CD4-positive, alpha-beta T cell (primary cell): Measurements from ENCODE around the gene DOCK4. TPM values are rescaled to one million over a fixed set of nuclear protein-coding genes. Genes with fewer than 3 reads are reported as not detected.

Experiments
- ATAC-seq: fragments of 200-7000 bp; cut with Tn5 transposase; one replicate; pipeline ENCODE4 v1.10.0; 2022; ENCODE audit warnings: mild to moderate bottlenecking; ENCODE audit not compliant: poor library complexity
- CTCF ChIA-PET: fragments of 350-600 bp; sonication (Branson Sonifier 250); formaldehyde crosslinking; loops from one replicate; lab custom pipeline; 2021; ENCODE audit warnings: antibody characterized with exemption, inconsistent platforms; lab: Charles Lee
- POLR2A ChIA-PET: fragments of 350-600 bp; sonication (Branson Sonifier 250); formaldehyde crosslinking; loops from one replicate; lab custom pipeline; 2021; ENCODE audit warnings: antibody characterized with exemption, inconsistent platforms; lab: Charles Lee
- DNase-seq, 14 experiments: peaks; one replicate each; pipeline ENCODE4 v3.0.0-alpha.2; 2013 to 2020; ENCODE audit warnings: mixed read lengths in 2 of 14
- H3K27ac ChIP-seq, 2 donors: one replicate each; pipeline versions ENCODE4 v1.5.1 to v1.7.0; 2013; ENCODE audit warnings: low read length in 2 of 2, low read depth in 1 of 2, mild to moderate bottlenecking in 1 of 2
- H3K27me3 ChIP-seq, 2 experiments: 1 replicate in 1 of 2; 2 replicates in 1 of 2; pipeline versions ENCODE4 v1.6.1 to v1.7.0; 2013; ENCODE audit warnings: low read length in 2 of 2, control low read depth in 1 of 2, mild to moderate bottlenecking in 1 of 2, moderate library complexity in 1 of 2; ENCODE audit not compliant: insufficient read depth in 2 of 2, control insufficient read depth in 1 of 2
- H3K36me3 ChIP-seq: one replicate; pipeline ENCODE4 v1.6.1; 2013; ENCODE audit warnings: low read length, control low read depth; ENCODE audit not compliant: insufficient read depth
- H3K4me1 ChIP-seq: one replicate; pipeline ENCODE4 v1.6.1; 2013; ENCODE audit warnings: low read length, control low read depth; ENCODE audit not compliant: insufficient read depth
- H3K4me3 ChIP-seq: one replicate; pipeline ENCODE4 v1.5.1; 2013; ENCODE audit warnings: mild to moderate bottlenecking, low read length, moderate library complexity
- H3K9me3 ChIP-seq, 2 experiments: 1 replicate in 1 of 2; 2 replicates in 1 of 2; pipeline versions ENCODE4 v1.6.1 to v1.7.0; 2013; ENCODE audit warnings: low read length in 2 of 2, mild to moderate bottlenecking in 2 of 2, control low read depth in 1 of 2, moderate library complexity in 1 of 2; ENCODE audit not compliant: control insufficient read depth in 1 of 2, insufficient read depth in 1 of 2
- H3K27ac Mint-ChIP-seq: one replicate; pipeline ENCODE4 v1.8.0; 2020; ENCODE audit warnings: mixed read lengths
- H3K27me3 Mint-ChIP-seq: one replicate; pipeline ENCODE4 v1.8.0; 2021; ENCODE audit warnings: mixed read lengths
- H3K36me3 Mint-ChIP-seq: one replicate; pipeline ENCODE4 v1.8.0; 2021; ENCODE audit warnings: low read depth, mixed read lengths
- H3K4me1 Mint-ChIP-seq: one replicate; pipeline ENCODE4 v1.8.0; 2021; ENCODE audit warnings: low read depth, mixed read lengths
- H3K4me3 Mint-ChIP-seq: one replicate; pipeline ENCODE4 v1.8.0; 2020; ENCODE audit warnings: mild to moderate bottlenecking, mixed read lengths
- H3K9me3 Mint-ChIP-seq: one replicate; pipeline ENCODE4 v1.8.0; 2020; ENCODE audit warnings: mixed read lengths
- CTCF ChIP-seq: fragments of 200-600 bp; IDR thresholded peaks from one replicate; pipeline ENCODE4 v1.8.0; 2022; ENCODE audit warnings: antibody characterized with exemption, mild to moderate bottlenecking
- intact Hi-C, 2 experiments: fragments of 100-400 bp; cut with DNase I in 1 of 2; cut with micrococcal nuclease in 1 of 2; formaldehyde crosslinking; loops; one replicate each; pipeline versions ENCODE4 v1.15.1 to v1.9.0; 2023 to 2025; cut with DNase I, micrococcal nuclease
- total RNA-seq, 174 experiments: library from RNA in 2 of 174; stranded (reverse) in 2 of 174; gene quantifications; one replicate each; pipeline ENCODE4 v1.2.3 and lab custom pipeline; 2021 to 2026

The DOCK4 gene
- total RNA-seq, 2 experiments from 2014 or later: 0.31 to 0.38 TPM

- Mint-ChIP-seq H3K4me1 (peaks cover 58% of the 10 kb centered on the region), H3K4me3 (no peak overlapping the region), H3K9me3 (no peaks in the 10 kb centered on the region), H3K36me3 (peaks cover 14% of the 10 kb centered on the region), H3K27me3 (no peaks in the 10 kb centered on the region), H3K27ac (no peak overlapping the region)
- TF ChIP-seq CTCF: no peak
- DNase-seq (no peak), ATAC-seq (no peak)
- Histone ChIP-seq H3K27me3 (no peaks in the 10 kb centered on the region), H3K27ac (no peak overlapping the region), H3K4me3 (no peak overlapping the region), H3K9me3 (no peaks in the 10 kb centered on the region), H3K36me3 (no peaks in the 10 kb centered on the region), H3K4me1 (no peaks in the 10 kb centered on the region)
- intact Hi-C loops: no loop called here
- ChIA-PET CTCF (interaction anchor here (0.6 kb wide), 1 partner anchor 14 kb away, joined by 3 read pairs; no protein-coding TSS in a partner anchor), POLR2A (interaction anchor here (0.7 kb wide), 1 partner anchor 237 kb away, joined by 4 read pairs; no protein-coding TSS in a partner anchor)
These were observed 8.1 kb upstream of the DOCK4 start for GRCh38 chr7:112214268-112214667.

GRCh38 chr7:112213735-112214134 lies 7.5 kb upstream of the DOCK4 start:
- ATAC-seq: no peak
- Histone ChIP-seq H3K27ac (no peak overlapping the region), H3K36me3 (no peaks in the 10 kb centered on the region), H3K9me3 (no peaks in the 10 kb centered on the region), H3K27me3 (no peaks in the 10 kb centered on the region), H3K4me1 (no peaks in the 10 kb centered on the region), H3K4me3 (no peak overlapping the region)
- Mint-ChIP-seq H3K36me3 (peaks cover 9% of the 10 kb centered on the region), H3K27ac (no peak overlapping the region), H3K27me3 (no peaks in the 10 kb centered on the region), H3K9me3 (no peaks in the 10 kb centered on the region), H3K4me3 (no peak overlapping the region), H3K4me1 (peaks cover 57% of the 10 kb centered on the region)
- POLR2A ChIA-PET: interaction anchor here (0.7 kb wide), 1 partner anchor 238 kb away, joined by 4 read pairs; no protein-coding TSS in a partner anchor
- no peak for DNase-seq
- no peak for TF ChIP-seq CTCF
- intact Hi-C loops: no loop called here
- CTCF ChIA-PET: interaction anchor here (0.6 to 0.8 kb wide), 2 partner anchors 9 to 15 kb away, joined by 3 read pairs; no protein-coding TSS in a partner anchor

GRCh38 chr7:112212571-112212970 lies 6.4 kb upstream of the DOCK4 start:
- no peaks in the 10 kb centered on the region for H3K36me3 ChIP-seq
- no peak for TF ChIP-seq CTCF
- no peaks in the 10 kb centered on the region for H3K27me3 ChIP-seq
- ATAC-seq (no peak), DNase-seq (no peak)
- no peak overlapping the region for H3K27ac ChIP-seq
- H3K9me3 ChIP-seq: no peaks in the 10 kb centered on the region
- ChIA-PET POLR2A (no interaction called here), CTCF (no interaction called here)
- no peak overlapping the region for H3K4me3 Mint-ChIP-seq
- H3K36me3 Mint-ChIP-seq: no peaks in the 10 kb centered on the region
- peaks cover 56% of the 10 kb centered on the region for H3K4me1 Mint-ChIP-seq
- intact Hi-C loops: no loop called here
- no peak overlapping the region for H3K4me3 ChIP-seq
- peaks cover under 1% of the 10 kb centered on the region for H3K4me1 ChIP-seq
- no peaks in the 10 kb centered on the region for H3K27me3 Mint-ChIP-seq
- no peak overlapping the region for H3K27ac Mint-ChIP-seq
- H3K9me3 Mint-ChIP-seq: no peaks in the 10 kb centered on the region
